IMR-90 (cell line): Measurements from ENCODE around the gene APP. TPM values are rescaled to one million over a fixed set of nuclear protein-coding genes. Genes with fewer than 3 reads are reported as not detected.

ENCODE experiments used
- ATAC-seq: fragments of 200-7000 bp; cut with Tn5 transposase; 2 replicates; pipeline ENCODE4 v1.9.1; 2020; ENCODE audit warnings: low read depth, mild to moderate bottlenecking, moderate library complexity
- BruUV-seq: library from RNA; stranded (reverse); fragments of 400-500 nt; replicated peaks from 2 replicates; lab custom pipeline; 2021; lab: Mats Ljungman, UMichigan
- CTCF ChIA-PET: fragments of 300-600 bp; formaldehyde crosslinking; extraction: SDS; loops from one replicate; lab custom pipeline; 2021; ENCODE audit warnings: antibody characterized with exemption; lab: Yijun Ruan, JAX
- POLR2A ChIA-PET: fragments of 300-600 bp; sonication (Branson Sonifier 250); formaldehyde crosslinking; loops from one replicate; lab custom pipeline; 2022; ENCODE audit warnings: antibody characterized with exemption; ENCODE audit not compliant: unreplicated experiment; lab: Charles Lee
- DNase-seq: peaks from one replicate; pipeline ENCODE4 v3.0.0; 2013
- H2AFZ ChIP-seq: replicated peaks from 2 replicates; pipeline ENCODE3; 2013; ENCODE audit warnings: low read length, mild to moderate bottlenecking; ENCODE audit not compliant: poor library complexity
- H2AK5ac ChIP-seq: 2 replicates; pipeline ENCODE4 v1.6.1; 2013; ENCODE audit warnings: low read depth, low read length, inconsistent platforms
- H2AK9ac ChIP-seq: replicated peaks from 2 replicates; pipeline ENCODE3; 2013; ENCODE audit warnings: mild to moderate bottlenecking, low read depth, low read length, moderate library complexity; ENCODE audit not compliant: poor library complexity
- H2BK120ac ChIP-seq: 2 replicates; pipeline ENCODE4 v1.6.1; 2013; ENCODE audit warnings: low read depth, low read length, inconsistent platforms
- H2BK15ac ChIP-seq: 3 replicates; pipeline ENCODE4 v1.6.1; 2013; ENCODE audit warnings: low read depth, low read length, inconsistent platforms
- H2BK20ac ChIP-seq: 2 replicates; pipeline ENCODE4 v1.6.1; 2013; ENCODE audit warnings: low read depth, mild to moderate bottlenecking, inconsistent platforms, low read length, moderate library complexity
- H2BK5ac ChIP-seq: 2 replicates; pipeline ENCODE4 v1.6.1; 2013; ENCODE audit warnings: mild to moderate bottlenecking, low read depth, low read length, inconsistent platforms; ENCODE audit not compliant: poor library complexity, severe bottlenecking
- H3K14ac ChIP-seq: replicated peaks from 2 replicates; pipeline ENCODE4 v1.6.1; 2013; ENCODE audit warnings: low read depth, low read length, inconsistent platforms
- H3K18ac ChIP-seq: 2 replicates; pipeline ENCODE4 v1.6.1; 2013; ENCODE audit warnings: low read depth, low read length, control low read depth
- H3K23ac ChIP-seq: 2 replicates; pipeline ENCODE4 v1.6.1; 2013; ENCODE audit warnings: low read depth, low read length, inconsistent platforms
- H3K27ac ChIP-seq: 2 replicates; pipeline ENCODE4 v1.5.1; 2013; ENCODE audit warnings: mild to moderate bottlenecking, control low read depth, low read length; ENCODE audit not compliant: insufficient read depth
- H3K27me3 ChIP-seq: 2 replicates; pipeline ENCODE4 v1.6.1; 2013; ENCODE audit warnings: low read length; ENCODE audit not compliant: control insufficient read depth, insufficient read depth
- H3K36me3 ChIP-seq: 2 replicates; pipeline ENCODE4 v1.6.1; 2013; ENCODE audit warnings: low read length, mixed read lengths; ENCODE audit not compliant: control insufficient read depth, insufficient read depth
- H3K4ac ChIP-seq: 2 replicates; pipeline ENCODE4 v1.6.1; 2013; ENCODE audit warnings: low read depth, low read length, inconsistent platforms
- H3K4me1 ChIP-seq: 2 replicates; pipeline ENCODE4 v1.6.1; 2013; ENCODE audit warnings: low read length, mixed read lengths; ENCODE audit not compliant: control insufficient read depth, insufficient read depth
- H3K4me2 ChIP-seq: 2 replicates; pipeline ENCODE4 v1.6.1; 2013; ENCODE audit warnings: low read depth, mild to moderate bottlenecking, control low read depth, low read length, moderate library complexity
- H3K4me3 ChIP-seq: 2 replicates; pipeline ENCODE4 v1.5.1; 2013; ENCODE audit warnings: low read depth, mild to moderate bottlenecking, control low read depth, low read length, moderate library complexity; ENCODE audit not compliant: insufficient read depth
- H3K56ac ChIP-seq: 2 replicates; pipeline ENCODE4 v1.6.1; 2013; ENCODE audit warnings: low read length, inconsistent platforms; ENCODE audit not compliant: insufficient read depth; ENCODE audit errors: extremely low read depth
- H3K79me1 ChIP-seq, 2 experiments: 2 replicates each; pipeline ENCODE4 v1.6.1; 2013; ENCODE audit warnings: low read length in 2 of 2, inconsistent platforms in 1 of 2, low read depth in 1 of 2
- H3K9ac ChIP-seq: 2 replicates; pipeline ENCODE4 v1.6.1; 2013; ENCODE audit warnings: low read depth, low read length, control low read depth
- H3K9me1 ChIP-seq: 2 replicates; pipeline ENCODE4 v1.6.1; 2013; ENCODE audit warnings: low read length, inconsistent platforms; ENCODE audit not compliant: insufficient read depth
- H3K9me3 ChIP-seq: 2 replicates; pipeline ENCODE4 v1.6.1; 2013; ENCODE audit warnings: low read length; ENCODE audit not compliant: control insufficient read depth, insufficient read depth
- H4K20me1 ChIP-seq: 2 replicates; pipeline ENCODE4 v1.6.1; 2013; ENCODE audit warnings: low read length, inconsistent platforms; ENCODE audit not compliant: insufficient read depth
- H4K5ac ChIP-seq: 2 replicates; pipeline ENCODE4 v1.6.1; 2013; ENCODE audit warnings: mild to moderate bottlenecking, low read depth, low read length, control low read depth
- H4K8ac ChIP-seq, 2 experiments: 2 replicates each; pipeline ENCODE4 v1.6.1; 2013; ENCODE audit warnings: low read depth in 2 of 2, low read length in 2 of 2, control low read depth in 1 of 2, inconsistent platforms in 1 of 2
- H4K91ac ChIP-seq: 2 replicates; pipeline ENCODE4 v1.6.1; 2013; ENCODE audit warnings: low read depth, low read length, inconsistent platforms; ENCODE audit not compliant: insufficient read depth
- CEBPB ChIP-seq: IDR thresholded peaks from 2 replicates; pipeline ENCODE4 v1.6.1; 2012; ENCODE audit warnings: low read depth, low read length, improper control_type of control experiment
- CHD1 ChIP-seq: IDR thresholded peaks from 2 replicates; pipeline ENCODE4 v1.6.1; 2012; ENCODE audit warnings: low read depth, low read length, improper control_type of control experiment
- CTCF ChIP-seq: conservative IDR thresholded peaks from 2 replicates; pipeline ENCODE4 v1.5.1; 2012; ENCODE audit warnings: mild to moderate bottlenecking, low read depth, low read length, improper control_type of control experiment
- ELK1 ChIP-seq: fragments of 150-350 bp; IDR thresholded peaks from 2 replicates; pipeline ENCODE4 v1.6.1; 2016; ENCODE audit warnings: low read depth, mild to moderate bottlenecking, low read length, moderate library complexity, borderline replicate concordance
- FOS ChIP-seq: fragments of 150-350 bp; IDR thresholded peaks from 2 replicates; pipeline ENCODE4 v1.6.1; 2016; ENCODE audit warnings: low read depth, low read length
- MAFK ChIP-seq: IDR thresholded peaks from 2 replicates; pipeline ENCODE4 v1.6.1; 2012; ENCODE audit warnings: low read depth, low read length, improper control_type of control experiment
- NFE2L2 ChIP-seq: fragments of 150-350 bp; IDR thresholded peaks from 2 replicates; pipeline ENCODE4 v1.6.1; 2016; ENCODE audit warnings: low read depth, mild to moderate bottlenecking, low read length
- POLR2A ChIP-seq: IDR thresholded peaks from 2 replicates; pipeline ENCODE4 v1.6.1; 2012; ENCODE audit warnings: mild to moderate bottlenecking, low read depth, low read length
- RAD21 ChIP-seq: IDR thresholded peaks from 2 replicates; pipeline ENCODE4 v1.6.1; 2012; ENCODE audit warnings: low read length, improper control_type of control experiment
- RCOR1 ChIP-seq: IDR thresholded peaks from 2 replicates; pipeline ENCODE4 v1.6.1; 2012; ENCODE audit warnings: mild to moderate bottlenecking, low read length, improper control_type of control experiment; ENCODE audit not compliant: insufficient replicate concordance
- SMC3 ChIP-seq: fragments of 150-350 bp; IDR thresholded peaks from 2 replicates; pipeline ENCODE4 v1.6.1; 2016; ENCODE audit warnings: low read depth, mild to moderate bottlenecking, antibody characterized with exemption, low read length, moderate library complexity
- USF2 ChIP-seq: fragments of 150-350 bp; IDR thresholded peaks from 2 replicates; pipeline ENCODE4 v1.6.1; 2017; ENCODE audit warnings: mild to moderate bottlenecking, antibody characterized with exemption, low read length, low read depth
- WGBS, 2 experiments: methylation state at CpG; one replicate each; pipeline versions ENCODE4 v1.1.5 to v1.1.7; 2013; ENCODE audit warnings: missing lambda C conversion rate in 2 of 2; ENCODE audit not compliant: insufficient read length in 1 of 2; ENCODE audit errors: extremely low coverage in 2 of 2; 5-methylcytosine and 5-hydroxymethylcytosine counted together
- dilution Hi-C: fragments of 300-500 bp; cut with HindIII; formaldehyde crosslinking; loops from one replicate; pipeline ENCODE4 v1.14.3; 2018; ENCODE audit warnings: low sequenced_read_pairs; ENCODE audit not compliant: unreplicated experiment
- in situ Hi-C: fragments of 300-500 bp; cut with MboI; formaldehyde crosslinking; loops from 3 replicates; pipeline ENCODE4 v1.14.3; 2019; ENCODE audit warnings: low sequenced_read_pairs, inconsistent platforms, mixed read lengths
- intact Hi-C: fragments of 100-400 bp; cut with micrococcal nuclease; formaldehyde crosslinking; loops from 2 replicates; pipeline ENCODE4 v1.10.0; 2022
- polyA plus RNA-seq, 3 experiments: library from polyadenylated mRNA; depleted of rRNA; stranded (reverse); fragments of >200 nt; gene quantifications; 2 replicates each; pipeline ENCODE4 v1.2.3, GENCODE V29; 2012; ENCODE audit warnings: low replicate concordance in 1 of 3
- total RNA-seq: library from RNA; depleted of rRNA; stranded (reverse); fragments of >200 nt; gene quantifications from 2 replicates; pipeline ENCODE4 v1.2.3, GENCODE V29; 2012

APP gene
- total and polyA plus RNA-seq, 2 of the 4 experiments (the other 2 are of a cell fraction): 191 to 530 TPM

GRCh38 chr21:25949701-25950100 lies 220.9 kb downstream of the APP start:
- Histone ChIP-seq H3K4me3 (no peak overlapping the region), H3K14ac (no peak overlapping the region), H3K4me2 (no peak overlapping the region), H3K9me3 (peaks cover 5% of the 10 kb centered on the region), H2AK5ac (no peak overlapping the region), H2AFZ (no peak overlapping the region), H3K79me1 (peaks cover 3 to 9% of the 10 kb centered on the region in 2 experiments; a peak in 2 of 4 replicates), H3K36me3 (peaks cover 21% of the 10 kb centered on the region), H2AK9ac (no peak overlapping the region), H3K18ac (no peak overlapping the region), H3K4ac (no peak overlapping the region), H3K56ac (no peak overlapping the region), H3K4me1 (no peaks in the 10 kb centered on the region), H3K27me3 (no peaks in the 10 kb centered on the region), H4K20me1 (no peaks in the 10 kb centered on the region), H4K8ac (no peak overlapping the region), H4K5ac (no peak overlapping the region), H2BK120ac (no peak overlapping the region), H3K9ac (no peak overlapping the region), H3K9me1 (no peaks in the 10 kb centered on the region), H2BK5ac (no peak overlapping the region), H3K27ac (no peak overlapping the region), H2BK15ac (no peak overlapping the region), H2BK20ac (no peak overlapping the region), H3K23ac (no peak overlapping the region), H4K91ac (no peak overlapping the region)
- no TSS peak for BruUV-seq
- WGBS, 2 experiments: no CpG with 5 or more reads among the region's 1 CpG
- DNase-seq (no peak), ATAC-seq (no peak)
- dilution Hi-C loops: no loop called here
- intact Hi-C loops: no loop called here
- no peak for TF ChIP-seq FOS
- no peak for TF ChIP-seq CHD1
- no peak for TF ChIP-seq USF2
- TF ChIP-seq SMC3: no peak
- TF ChIP-seq CTCF: no peak
- TF ChIP-seq RCOR1: no peak
- no peak for TF ChIP-seq RAD21
- no peak for TF ChIP-seq POLR2A
- no peak for TF ChIP-seq NFE2L2
- no peak for TF ChIP-seq CEBPB
- TF ChIP-seq MAFK: no peak
- no peak for TF ChIP-seq ELK1
- ChIA-PET POLR2A (no interaction called here), CTCF (no interaction called here)
- in situ Hi-C loops: no loop called here
